Common myeloid progenitor, CD34-positive (primary cell): ENCODE results near the gene IL1RAPL2.

Source experiments
- CTCF ChIA-PET: fragments of 350-600 bp; sonication (Branson Sonifier 250); formaldehyde crosslinking; loops from one replicate; lab custom pipeline; 2021; ENCODE audit warnings: antibody characterized with exemption; lab: Charles Lee
- POLR2A ChIA-PET: fragments of 350-600 bp; sonication (Branson Sonifier 250); formaldehyde crosslinking; loops from one replicate; lab custom pipeline; 2021; ENCODE audit warnings: antibody characterized with exemption; lab: Charles Lee
- DNase-seq, 3 donors: peaks; one replicate each; pipeline versions ENCODE4 v3.0.0 to v3.0.0-alpha.2; 2013
- H3K27ac ChIP-seq, 2 experiments: 1 replicate in 1 of 2; 2 replicates in 1 of 2; pipeline ENCODE4 v1.7.0; 2013; ENCODE audit warnings: inconsistent platforms in 2 of 2, low read length in 2 of 2, mild to moderate bottlenecking in 2 of 2, low read depth in 1 of 2, moderate library complexity in 1 of 2; ENCODE audit not compliant: severe bottlenecking in 2 of 2, insufficient read depth in 1 of 2, poor library complexity in 1 of 2
- H3K27me3 ChIP-seq, 5 experiments: replicated peaks in 2 of 5; 1 replicate in 3 of 5; 2 replicates in 2 of 5; pipeline versions ENCODE4 v1.6.1 to v1.7.0; 2013; ENCODE audit warnings: low read length in 4 of 5, mild to moderate bottlenecking in 2 of 5, moderate library complexity in 2 of 5, inconsistent platforms in 1 of 5; ENCODE audit not compliant: insufficient read depth in 5 of 5, control insufficient read depth in 4 of 5
- H3K36me3 ChIP-seq, 4 experiments: 1 replicate in 2 of 4; 2 replicates in 2 of 4; pipeline versions ENCODE4 v1.6.1 to v1.7.0; 2013; ENCODE audit warnings: low read length in 3 of 4, control low read depth in 1 of 4, mild to moderate bottlenecking in 1 of 4; ENCODE audit not compliant: control insufficient read depth in 4 of 4, insufficient read depth in 4 of 4
- H3K4me1 ChIP-seq, 4 experiments: 1 replicate in 3 of 4; 2 replicates in 1 of 4; pipeline versions ENCODE4 v1.6.1 to v1.7.1; 2013; ENCODE audit warnings: low read length in 3 of 4, mild to moderate bottlenecking in 3 of 4, control low read depth in 1 of 4, inconsistent platforms in 1 of 4, moderate library complexity in 1 of 4; ENCODE audit not compliant: control insufficient read depth in 4 of 4, insufficient read depth in 4 of 4; ENCODE audit errors: control extremely low read depth in 1 of 4
- H3K4me3 ChIP-seq, 7 experiments: 1 replicate in 4 of 7; 2 replicates in 3 of 7; pipeline versions ENCODE4 v1.5.1 to v1.7.0; 2013; ENCODE audit warnings: mild to moderate bottlenecking in 7 of 7, low read length in 6 of 7, moderate library complexity in 6 of 7, inconsistent platforms in 2 of 7, low read depth in 2 of 7, control low read depth in 1 of 7; ENCODE audit not compliant: insufficient read depth in 4 of 7, control insufficient read depth in 1 of 7; ENCODE audit errors: extremely low read depth in 1 of 7
- H3K9me3 ChIP-seq, 5 experiments: 1 replicate in 4 of 5; 2 replicates in 1 of 5; pipeline versions ENCODE4 v1.6.1 to v1.7.1; 2013; ENCODE audit warnings: low read length in 4 of 5, mild to moderate bottlenecking in 2 of 5, inconsistent platforms in 1 of 5, low read depth in 1 of 5, moderate library complexity in 1 of 5; ENCODE audit not compliant: control insufficient read depth in 4 of 5, insufficient read depth in 2 of 5; ENCODE audit errors: control extremely low read depth in 1 of 5
- WGBS: methylation state at CpG from one replicate; pipeline ENCODE4 v1.1.5; 2013; ENCODE audit not compliant: insufficient coverage; 5-methylcytosine and 5-hydroxymethylcytosine counted together

Gene IL1RAPL2

GRCh38 chrX:104921584-104922205, 355.7 kb downstream of the IL1RAPL2 start:
- CTCF ChIA-PET = interaction anchor here (1.4 to 2.1 kb wide), 2 partner anchors 253 to 356 kb away, joined by 4 to 11 read pairs; partner anchors contain the start of gene IL1RAPL2

DNA sequence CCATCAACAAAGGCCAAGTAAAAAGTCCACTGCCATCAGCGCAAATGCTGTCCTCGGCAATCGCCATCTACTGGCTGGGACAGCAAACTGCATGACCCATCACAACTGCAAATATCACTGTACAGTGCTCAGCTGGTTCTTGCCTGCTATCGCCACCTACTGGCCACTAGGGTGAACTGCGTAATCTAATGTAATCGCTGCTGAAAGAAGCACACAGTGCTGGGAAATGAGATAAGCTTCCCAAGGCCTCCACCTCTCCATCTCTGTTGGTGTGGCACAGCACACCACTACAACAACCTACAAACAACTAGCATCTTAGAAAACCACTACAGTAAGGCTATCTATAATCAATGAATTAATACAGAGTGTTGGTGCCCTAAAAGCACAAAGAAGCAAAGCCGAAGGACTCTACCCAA, 356.2 kb downstream of the IL1RAPL2 start:
- ChIA-PET POLR2A (no interaction called here), CTCF (interaction anchor here (0.5 to 2.1 kb wide), 5 partner anchors 130 to 356 kb away, joined by 3 to 11 read pairs (median 3); partner anchors contain the start of gene IL1RAPL2)
- Histone ChIP-seq H3K27ac (no peak overlapping the region), H3K4me1 (no peaks in the 10 kb centered on the region), H3K4me3 (no peak overlapping the region), H3K9me3 (no peaks in the 10 kb centered on the region), H3K36me3 (no peaks in the 10 kb centered on the region), H3K27me3 (peaks cover 0 to 2% (median 0%) of the 10 kb centered on the region in 5 experiments)
- whole genome bisulfite sequencing = 2% methylated on average over 6 of the region's 7 CpGs
- peak; percentile 70 to 90 (median 86) for DNase-seq

More at GRCh38 chrX:104921584-104922205, 355.7 kb downstream of the IL1RAPL2 start:
- DNase-seq = no peak
- H3K4me1 ChIP-seq = no peaks in the 10 kb centered on the region
- no peaks in the 10 kb centered on the region for H3K27me3 ChIP-seq
- no peak overlapping the region for H3K4me3 ChIP-seq
- H3K36me3 ChIP-seq = no peaks in the 10 kb centered on the region
- H3K27ac ChIP-seq = no peak overlapping the region
- H3K9me3 ChIP-seq = no peaks in the 10 kb centered on the region
- POLR2A ChIA-PET = no interaction called here
- 88% methylated on average over 9 of the region's 9 CpGs for WGBS

GRCh38 chrX:104929324-104929723, 363.3 kb downstream of the IL1RAPL2 start:
- WGBS = 75% methylated on average over 2 of the region's 2 CpGs
- Histone ChIP-seq H3K9me3 (no peaks in the 10 kb centered on the region), H3K4me3 (no peak overlapping the region), H3K27me3 (peaks cover 0 to 8% (median 2%) of the 10 kb centered on the region in 5 experiments), H3K27ac (no peak overlapping the region), H3K36me3 (no peaks in the 10 kb centered on the region), H3K4me1 (no peaks in the 10 kb centered on the region)
- DNase-seq = no peak
- CTCF ChIA-PET = no interaction called here
- POLR2A ChIA-PET = no interaction called here

DNA sequence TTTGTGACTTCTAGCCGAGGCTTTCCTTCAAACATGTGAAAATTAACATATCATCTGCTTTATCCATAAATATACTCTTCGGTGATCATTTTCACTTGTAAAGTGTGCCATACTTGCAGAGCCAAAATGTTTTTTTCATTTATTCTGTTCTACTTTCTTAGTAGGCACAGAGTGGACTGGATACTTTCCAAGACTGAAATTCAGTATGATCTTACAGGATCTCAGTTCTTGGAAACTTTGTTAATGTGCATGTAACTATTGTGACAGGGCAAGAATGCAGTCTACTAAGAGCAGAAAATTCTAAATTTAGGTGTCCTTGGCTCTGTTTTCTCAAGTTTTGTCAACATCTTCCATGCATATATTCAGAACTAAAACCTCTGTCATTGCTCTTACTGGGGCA, 369.6 kb downstream of the IL1RAPL2 start:
- ChIA-PET POLR2A (no interaction called here), CTCF (no interaction called here)
- Histone ChIP-seq H3K4me1 (no peaks in the 10 kb centered on the region), H3K9me3 (no peaks in the 10 kb centered on the region), H3K4me3 (no peak overlapping the region), H3K27me3 (peaks cover 0 to 5% (median 0%) of the 10 kb centered on the region in 5 experiments), H3K27ac (no peak overlapping the region), H3K36me3 (no peaks in the 10 kb centered on the region)
- DNase-seq = no peak
- no CpG with 5 or more reads among the region's 2 CpGs for WGBS

GRCh38 chrX:104953251-104953650, 387.3 kb downstream of the IL1RAPL2 start:
- H3K27me3 ChIP-seq = peaks cover 0 to 2% (median 0%) of the 10 kb centered on the region in 5 experiments
- DNase-seq = no peak
- ChIA-PET CTCF (no interaction called here), POLR2A (no interaction called here)
- H3K36me3 ChIP-seq = no peaks in the 10 kb centered on the region
- no peaks in the 10 kb centered on the region for H3K4me1 ChIP-seq
- H3K9me3 ChIP-seq = no peaks in the 10 kb centered on the region
- H3K27ac ChIP-seq = no peak overlapping the region
- H3K4me3 ChIP-seq = no peak overlapping the region

- POLR2A ChIA-PET = no interaction called here
- 76% methylated on average over 1 of the region's 1 CpG for WGBS
- peaks cover 0 to 2% (median 0%) of the 10 kb centered on the region in 5 experiments for H3K27me3 ChIP-seq
These were observed 395.9 kb downstream of the IL1RAPL2 start for GRCh38 chrX:104961926-104962325.

GRCh38 chrX:104968241-104968640, 402.2 kb downstream of the IL1RAPL2 start:
- Histone ChIP-seq H3K36me3 (no peaks in the 10 kb centered on the region), H3K9me3 (no peaks in the 10 kb centered on the region), H3K4me3 (no peak overlapping the region), H3K27me3 (no peaks in the 10 kb centered on the region), H3K27ac (no peak overlapping the region), H3K4me1 (no peaks in the 10 kb centered on the region)
- ChIA-PET POLR2A (no interaction called here), CTCF (no interaction called here)
- DNase-seq = no peak

More at GRCh38 chrX:104961926-104962325, 395.9 kb downstream of the IL1RAPL2 start:
- Histone ChIP-seq H3K4me3 (no peak overlapping the region), H3K9me3 (no peaks in the 10 kb centered on the region), H3K27ac (no peak overlapping the region), H3K36me3 (no peaks in the 10 kb centered on the region), H3K4me1 (no peaks in the 10 kb centered on the region)
- CTCF ChIA-PET = interaction anchor here (0.6 kb wide), 1 partner anchor 1948 kb away, joined by 4 read pairs; no protein-coding TSS in a partner anchor
- no peak for DNase-seq
